Mucosa of descending colon (tissue), 3 donors: Measurements from ENCODE around the gene PLA1A. TPM values are rescaled to one million over a fixed set of nuclear protein-coding genes. Genes with fewer than 3 reads are reported as not detected.

Experiments used
- ATAC-seq: fragments of 200-7000 bp; cut with Tn5 transposase; one replicate; pipeline ENCODE4 v1.9.1; 2020; ENCODE audit warnings: mild to moderate bottlenecking, moderate library complexity
- DNase-seq, 3 donors: peaks; one replicate each; pipeline ENCODE4 v3.0.0-alpha.2; 2020
- H3K36me3 ChIP-seq: fragments of 200-600 bp; one replicate; pipeline ENCODE4 v1.8.0; 2021; ENCODE audit warnings: low read depth, mild to moderate bottlenecking
- H3K4me1 ChIP-seq: fragments of 200-600 bp; one replicate; pipeline ENCODE4 v1.8.0; 2021; ENCODE audit warnings: low read depth, mild to moderate bottlenecking
- H3K4me3 ChIP-seq: fragments of 200-600 bp; one replicate; pipeline ENCODE4 v1.8.0; 2021; ENCODE audit warnings: mild to moderate bottlenecking
- H3K9me3 ChIP-seq: fragments of 200-600 bp; one replicate; pipeline ENCODE4 v1.8.0; 2021; ENCODE audit warnings: mild to moderate bottlenecking
- CTCF ChIP-seq: fragments of 200-600 bp; IDR thresholded peaks from one replicate; pipeline ENCODE4 v1.8.0; 2022; ENCODE audit warnings: antibody characterized with exemption, mild to moderate bottlenecking
- intact Hi-C, 2 donors: fragments of 100-400 bp; cut with DNase I in 1 of 2; cut with micrococcal nuclease in 1 of 2; formaldehyde crosslinking; loops; one replicate each; pipeline versions ENCODE4 v1.11.0 to v1.11.1; 2022; cut with DNase I, micrococcal nuclease
- total RNA-seq, 3 donors: library from RNA; stranded (reverse); fragmentation: NEBNext Ultra II Directional in 2 of 3; extraction: Animal tissue kit (Norgen Biotek cat#: 25700) in 2 of 3; gene quantifications; one replicate each; pipeline versions ENCODE4 v1.2.1 to v1.2.4, GENCODE V29; 2021 to 2023
- donor health status: DM: no; HTN: no; CAD: no; lungs with moderate emphysema.
- donor health status: DM: no; HTN: no; CAD: no.
- donor health status: DM: no; HTN: yes; CAD: no.

The PLA1A gene
- total RNA-seq, 3 donors from 2014 or later, result 0.58 to 2.1 (median 1.5) TPM

- intact Hi-C loops, result no loop called here
- ATAC-seq (no peak), DNase-seq (no peak)
- TF ChIP-seq CTCF, result no peak
- H3K36me3 ChIP-seq, result no peaks in the 10 kb centered on the region
- H3K4me1 ChIP-seq, result no peaks in the 10 kb centered on the region
- H3K9me3 ChIP-seq, result no peaks in the 10 kb centered on the region
- H3K4me3 ChIP-seq, result no peak overlapping the region
Measured at GRCh38 chr3:119662604-119663373, 65.1 kb downstream of the PLA1A start.

GRCh38 chr3:119663885-119664284, 66.2 kb downstream of the PLA1A start:
- intact Hi-C loops, result no loop called here
- no peaks in the 10 kb centered on the region for H3K9me3 ChIP-seq
- TF ChIP-seq CTCF, result no peak
- H3K36me3 ChIP-seq, result no peaks in the 10 kb centered on the region
- ATAC-seq (no peak), DNase-seq (no peak)
- no peaks in the 10 kb centered on the region for H3K4me1 ChIP-seq
- H3K4me3 ChIP-seq, result no peak overlapping the region

GRCh38 chr3:119664370-119664769, 66.7 kb downstream of the PLA1A start:
- Histone ChIP-seq H3K4me3 (no peak overlapping the region), H3K4me1 (no peaks in the 10 kb centered on the region), H3K36me3 (no peaks in the 10 kb centered on the region), H3K9me3 (no peaks in the 10 kb centered on the region)
- ATAC-seq, result no peak
- intact Hi-C loops, result no loop called here
- no peak for TF ChIP-seq CTCF
- DNase-seq, result no peak

GRCh38 chr3:119664850-119665379, 67.2 kb downstream of the PLA1A start:
- H3K4me3 ChIP-seq, result no peak overlapping the region
- no peak for TF ChIP-seq CTCF
- DNase-seq (no peak), ATAC-seq (no peak)
- intact Hi-C loops, result no loop called here
- H3K36me3 ChIP-seq, result no peaks in the 10 kb centered on the region
- H3K4me1 ChIP-seq, result no peaks in the 10 kb centered on the region
- H3K9me3 ChIP-seq, result no peaks in the 10 kb centered on the region

GRCh38 chr3:119665954-119666559, 68.4 kb downstream of the PLA1A start:
- ATAC-seq, result no peak
- no peak for DNase-seq
- Histone ChIP-seq H3K36me3 (no peaks in the 10 kb centered on the region), H3K9me3 (no peaks in the 10 kb centered on the region), H3K4me3 (no peak overlapping the region), H3K4me1 (no peaks in the 10 kb centered on the region)
- intact Hi-C loops, result no loop called here
- TF ChIP-seq CTCF, result no peak
